Neural cell (in vitro differentiated cells): ENCODE measurements around the gene PPEF2. TPM values are rescaled to one million over a fixed set of nuclear protein-coding genes. Genes with fewer than 3 reads are reported as not detected.

Experiments used
- H2AFZ ChIP-seq: fragments of 200-600, 300-800 bp; sonication (generic), shearing (Covaris generic); 2 replicates; pipeline ENCODE4 v1.6.0; 2014; ENCODE audit warnings: low read depth, mild to moderate bottlenecking, antibody characterized with exemption, low read length, moderate library complexity
- H3F3A ChIP-seq: fragments of 200-600 bp; shearing (Covaris generic); 2 replicates; pipeline ENCODE4 v1.6.1; 2016; ENCODE audit warnings: mild to moderate bottlenecking, moderate library complexity, mixed read lengths, antibody characterized with exemption, low read length; ENCODE audit not compliant: insufficient read depth, poor library complexity, severe bottlenecking
- H3K27ac ChIP-seq: fragments of 200-600, 300-800 bp; sonication (generic), shearing (Covaris generic); 2 replicates; pipeline ENCODE4 v1.5.1; 2014; ENCODE audit warnings: mild to moderate bottlenecking, low read length, moderate library complexity
- H3K27me3 ChIP-seq: fragments of 300-800, 200-600 bp; sonication (generic), shearing (Covaris generic); 2 replicates; pipeline ENCODE4 v1.6.0; 2014; ENCODE audit warnings: mild to moderate bottlenecking, low read depth, low read length, moderate library complexity; ENCODE audit not compliant: insufficient read depth
- H3K36me3 ChIP-seq: fragments of 300-800, 200-600 bp; sonication (generic), shearing (Covaris generic); 2 replicates; pipeline ENCODE4 v1.5.1; 2014; ENCODE audit warnings: mild to moderate bottlenecking, antibody characterized with exemption, low read length, moderate library complexity; ENCODE audit not compliant: insufficient read depth
- H3K4me2 ChIP-seq: fragments of 300-800, 200-600 bp; sonication (generic), shearing (Covaris generic); 2 replicates; pipeline ENCODE4 v1.6.0; 2014; ENCODE audit warnings: mild to moderate bottlenecking, low read length
- H3K4me3 ChIP-seq: fragments of 300-800, 200-600 bp; sonication (generic), shearing (Covaris generic); 2 replicates; pipeline ENCODE4 v1.5.1; 2014; ENCODE audit warnings: mild to moderate bottlenecking, low read length, moderate library complexity
- H3K79me2 ChIP-seq: fragments of 200-600 bp; shearing (Covaris generic); replicated peaks from 2 replicates; pipeline ENCODE4 v1.6.0; 2014; ENCODE audit warnings: mild to moderate bottlenecking, low read length, moderate library complexity; ENCODE audit not compliant: insufficient read depth
- H3K9ac ChIP-seq: fragments of 300-800, 200-600 bp; sonication (generic), shearing (Covaris generic); 2 replicates; pipeline ENCODE4 v1.6.1; 2016; ENCODE audit warnings: mild to moderate bottlenecking, low read length, mixed read lengths
- H3K9me2 ChIP-seq: fragments of 200-600 bp; shearing (Covaris generic); 2 replicates; pipeline ENCODE4 v1.6.1; 2016; ENCODE audit warnings: mild to moderate bottlenecking, low read length, mixed read lengths; ENCODE audit not compliant: insufficient read depth
- H3K9me3 ChIP-seq: fragments of 200-600, 300-800 bp; sonication (generic), shearing (Covaris generic); 2 replicates; pipeline ENCODE4 v1.6.1; 2016; ENCODE audit warnings: mild to moderate bottlenecking, mixed run types, low read length, moderate library complexity, mixed read lengths
- H4K20me1 ChIP-seq: fragments of 200-600 bp; shearing (Covaris generic); 2 replicates; pipeline ENCODE4 v1.6.1; 2016; ENCODE audit warnings: mild to moderate bottlenecking, mixed run types; ENCODE audit not compliant: insufficient read depth
- EP300 ChIP-seq: fragments of 450-650 bp; conservative IDR thresholded peaks from 2 replicates; pipeline ENCODE4 v1.6.1; 2014; ENCODE audit warnings: antibody characterized with exemption, mild to moderate bottlenecking, moderate library complexity; ENCODE audit not compliant: poor library complexity, severe bottlenecking
- EZH2 ChIP-seq: fragments of 200-600, 300-800 bp; shearing (Covaris generic), sonication (generic); IDR thresholded peaks from 2 replicates; pipeline ENCODE4 v1.6.1; 2014; ENCODE audit warnings: antibody characterized with exemption, low read length, borderline replicate concordance, mild to moderate bottlenecking; ENCODE audit not compliant: insufficient read depth, poor library complexity, severe bottlenecking
- MXI1 ChIP-seq: fragments of 450-650 bp; conservative IDR thresholded peaks from 2 replicates; pipeline ENCODE4 v1.6.1; 2014; ENCODE audit warnings: antibody characterized with exemption, mild to moderate bottlenecking; ENCODE audit not compliant: poor library complexity, severe bottlenecking
- POLR2AphosphoS5 ChIP-seq: IDR thresholded peaks from 2 replicates; pipeline ENCODE4 v1.6.1; 2012
- RAD21 ChIP-seq: fragments of 450-650 bp; conservative IDR thresholded peaks from 2 replicates; pipeline ENCODE4 v1.6.1; 2014; ENCODE audit warnings: antibody characterized with exemption, mild to moderate bottlenecking, moderate library complexity
- SMC3 ChIP-seq: fragments of 450-650 bp; conservative IDR thresholded peaks from 2 replicates; pipeline ENCODE4 v1.6.1; 2014; ENCODE audit warnings: antibody characterized with exemption, mild to moderate bottlenecking, moderate library complexity; ENCODE audit not compliant: poor library complexity
- TAF1 ChIP-seq: IDR thresholded peaks from 2 replicates; pipeline ENCODE4 v1.6.1; 2012; ENCODE audit warnings: low read depth
- polyA plus RNA-seq: library from polyadenylated mRNA; depleted of rRNA; stranded (reverse); fragments of >200 nt; gene quantifications from 2 replicates; pipeline ENCODE4 v1.2.3, GENCODE V29; 2014
- TF ChIP-seq, protein P1 (sequence below): fragments of 450-650 bp; IDR thresholded peaks from 2 replicates; pipeline ENCODE4 v1.5.1; 2014; ENCODE audit warnings: antibody characterized with exemption, mild to moderate bottlenecking, moderate library complexity; ENCODE audit not compliant: poor library complexity, severe bottlenecking
- TF ChIP-seq, protein P2 (sequence below): IDR thresholded peaks from 2 replicates; pipeline ENCODE4 v1.6.1; 2012; ENCODE audit warnings: borderline replicate concordance

Gene PPEF2
- polyA plus RNA-seq, 1 donor from 2014 or later, result 0.28 TPM

DNA sequence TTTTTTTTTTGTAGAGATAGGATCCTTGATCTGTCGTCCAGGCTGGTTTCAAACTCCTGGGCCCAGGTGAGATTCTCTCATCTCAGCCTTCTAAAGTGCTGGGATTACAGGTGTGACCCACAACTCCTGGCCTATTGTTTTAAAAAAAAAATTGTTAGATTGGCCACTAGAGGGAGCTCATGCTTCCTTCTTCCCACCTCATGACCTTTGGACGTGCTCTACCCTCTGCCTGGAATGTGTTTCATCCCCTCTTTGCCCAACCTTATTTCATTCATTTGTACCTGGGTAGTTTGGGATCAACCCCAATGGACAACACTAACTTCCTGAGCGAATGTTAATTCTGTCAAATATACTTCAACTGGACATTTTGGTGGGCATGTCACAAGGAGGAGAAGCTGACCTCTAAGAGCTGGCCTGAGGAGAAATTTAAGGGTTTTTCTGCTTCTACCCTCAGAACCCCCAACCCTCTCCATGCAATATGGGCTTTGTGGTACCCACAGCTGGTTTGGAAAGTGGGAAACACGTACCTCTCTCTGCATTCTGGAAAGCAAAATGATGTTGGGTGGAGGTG is 6.4 kb downstream of the PPEF2 start:
- Histone ChIP-seq H3F3A (no peaks in the 10 kb centered on the region), H2AFZ (no peak overlapping the region), H3K27ac (no peak overlapping the region), H3K9ac (no peak overlapping the region), H3K4me3 (no peak overlapping the region), H4K20me1 (no peaks in the 10 kb centered on the region), H3K27me3 (no peaks in the 10 kb centered on the region), H3K36me3 (no peaks in the 10 kb centered on the region), H3K4me2 (no peak overlapping the region), H3K9me3 (no peaks in the 10 kb centered on the region), H3K9me2 (no peaks in the 10 kb centered on the region), H3K79me2 (no peaks in the 10 kb centered on the region)
- TF ChIP-seq, protein P1, sequence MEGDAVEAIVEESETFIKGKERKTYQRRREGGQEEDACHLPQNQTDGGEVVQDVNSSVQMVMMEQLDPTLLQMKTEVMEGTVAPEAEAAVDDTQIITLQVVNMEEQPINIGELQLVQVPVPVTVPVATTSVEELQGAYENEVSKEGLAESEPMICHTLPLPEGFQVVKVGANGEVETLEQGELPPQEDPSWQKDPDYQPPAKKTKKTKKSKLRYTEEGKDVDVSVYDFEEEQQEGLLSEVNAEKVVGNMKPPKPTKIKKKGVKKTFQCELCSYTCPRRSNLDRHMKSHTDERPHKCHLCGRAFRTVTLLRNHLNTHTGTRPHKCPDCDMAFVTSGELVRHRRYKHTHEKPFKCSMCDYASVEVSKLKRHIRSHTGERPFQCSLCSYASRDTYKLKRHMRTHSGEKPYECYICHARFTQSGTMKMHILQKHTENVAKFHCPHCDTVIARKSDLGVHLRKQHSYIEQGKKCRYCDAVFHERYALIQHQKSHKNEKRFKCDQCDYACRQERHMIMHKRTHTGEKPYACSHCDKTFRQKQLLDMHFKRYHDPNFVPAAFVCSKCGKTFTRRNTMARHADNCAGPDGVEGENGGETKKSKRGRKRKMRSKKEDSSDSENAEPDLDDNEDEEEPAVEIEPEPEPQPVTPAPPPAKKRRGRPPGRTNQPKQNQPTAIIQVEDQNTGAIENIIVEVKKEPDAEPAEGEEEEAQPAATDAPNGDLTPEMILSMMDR, result peak; percentile 26
- TF ChIP-seq EP300, result no peak

DNA sequence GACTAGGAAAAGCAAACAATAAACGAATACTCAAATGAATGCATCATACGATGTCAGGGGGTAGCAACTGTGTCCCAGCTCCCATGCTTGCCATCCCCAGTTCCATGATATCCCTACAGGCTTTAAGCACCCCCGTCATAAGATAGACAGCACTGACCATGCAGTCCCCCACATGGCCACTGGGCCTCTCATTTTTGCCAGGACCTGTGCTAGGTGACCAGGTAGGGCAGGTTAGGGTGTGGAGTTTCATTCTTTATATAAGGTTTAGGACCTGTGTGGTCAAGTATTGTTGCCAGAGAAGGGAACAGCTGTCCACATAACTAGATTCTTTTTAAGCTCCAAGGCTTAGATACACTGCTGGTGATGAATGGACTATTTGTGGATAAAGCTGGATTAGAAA is 9.7 kb downstream of the PPEF2 start:
- Histone ChIP-seq H3K4me2 (no peak overlapping the region), H3K27ac (no peak overlapping the region), H3F3A (no peaks in the 10 kb centered on the region), H3K79me2 (no peaks in the 10 kb centered on the region), H2AFZ (no peak overlapping the region), H3K36me3 (no peaks in the 10 kb centered on the region), H3K9me2 (no peaks in the 10 kb centered on the region), H3K9ac (no peak overlapping the region), H3K9me3 (no peaks in the 10 kb centered on the region), H3K4me3 (no peak overlapping the region), H4K20me1 (no peaks in the 10 kb centered on the region), H3K27me3 (no peaks in the 10 kb centered on the region)
- TF ChIP-seq RAD21, result no peak
- TF ChIP-seq, protein P2, sequence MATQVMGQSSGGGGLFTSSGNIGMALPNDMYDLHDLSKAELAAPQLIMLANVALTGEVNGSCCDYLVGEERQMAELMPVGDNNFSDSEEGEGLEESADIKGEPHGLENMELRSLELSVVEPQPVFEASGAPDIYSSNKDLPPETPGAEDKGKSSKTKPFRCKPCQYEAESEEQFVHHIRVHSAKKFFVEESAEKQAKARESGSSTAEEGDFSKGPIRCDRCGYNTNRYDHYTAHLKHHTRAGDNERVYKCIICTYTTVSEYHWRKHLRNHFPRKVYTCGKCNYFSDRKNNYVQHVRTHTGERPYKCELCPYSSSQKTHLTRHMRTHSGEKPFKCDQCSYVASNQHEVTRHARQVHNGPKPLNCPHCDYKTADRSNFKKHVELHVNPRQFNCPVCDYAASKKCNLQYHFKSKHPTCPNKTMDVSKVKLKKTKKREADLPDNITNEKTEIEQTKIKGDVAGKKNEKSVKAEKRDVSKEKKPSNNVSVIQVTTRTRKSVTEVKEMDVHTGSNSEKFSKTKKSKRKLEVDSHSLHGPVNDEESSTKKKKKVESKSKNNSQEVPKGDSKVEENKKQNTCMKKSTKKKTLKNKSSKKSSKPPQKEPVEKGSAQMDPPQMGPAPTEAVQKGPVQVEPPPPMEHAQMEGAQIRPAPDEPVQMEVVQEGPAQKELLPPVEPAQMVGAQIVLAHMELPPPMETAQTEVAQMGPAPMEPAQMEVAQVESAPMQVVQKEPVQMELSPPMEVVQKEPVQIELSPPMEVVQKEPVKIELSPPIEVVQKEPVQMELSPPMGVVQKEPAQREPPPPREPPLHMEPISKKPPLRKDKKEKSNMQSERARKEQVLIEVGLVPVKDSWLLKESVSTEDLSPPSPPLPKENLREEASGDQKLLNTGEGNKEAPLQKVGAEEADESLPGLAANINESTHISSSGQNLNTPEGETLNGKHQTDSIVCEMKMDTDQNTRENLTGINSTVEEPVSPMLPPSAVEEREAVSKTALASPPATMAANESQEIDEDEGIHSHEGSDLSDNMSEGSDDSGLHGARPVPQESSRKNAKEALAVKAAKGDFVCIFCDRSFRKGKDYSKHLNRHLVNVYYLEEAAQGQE, result no peak
- TF ChIP-seq EP300, result no peak
- TF ChIP-seq, protein P1, result no peak
- TF ChIP-seq MXI1, result no peak
- TF ChIP-seq POLR2AphosphoS5, result no peak
- TF ChIP-seq EZH2, result no peak
- TF ChIP-seq TAF1, result no peak
- no peak for TF ChIP-seq SMC3
